WTC11 (cell line): ENCODE measurements around the gene SNCA. TPM values are rescaled to one million over a fixed set of nuclear protein-coding genes. Genes with fewer than 3 reads are reported as not detected.

Source experiments
- ATAC-seq: fragments of 200-7000 bp; cut with Tn5 transposase; 2 replicates; pipeline ENCODE4 v1.10.0; 2021; ENCODE audit warnings: mild to moderate bottlenecking, moderate library complexity
- CTCF ChIA-PET: fragments of 300-600 bp; sonication (Branson Sonifier 250); formaldehyde crosslinking; loops from one replicate; lab custom pipeline; 2021; ENCODE audit warnings: antibody characterized with exemption; lab: Charles Lee
- POLR2A ChIA-PET: fragments of 350-600 bp; sonication (Branson Sonifier 250); formaldehyde crosslinking; loops from one replicate; lab custom pipeline; 2021; ENCODE audit warnings: antibody characterized with exemption; lab: Charles Lee
- DNase-seq: peaks from one replicate; pipeline ENCODE4 v3.0.0; 2021; ENCODE audit warnings: low spot score
- H3K27ac Mint-ChIP-seq: 2 replicates; pipeline ENCODE4 v1.8.0; 2021; ENCODE audit warnings: mixed read lengths
- H3K27me3 Mint-ChIP-seq: 2 replicates; pipeline ENCODE4 v1.8.0; 2021; ENCODE audit warnings: low read depth, mild to moderate bottlenecking, moderate library complexity, mixed read lengths
- H3K36me3 Mint-ChIP-seq: 2 replicates; pipeline ENCODE4 v1.8.0; 2021; ENCODE audit warnings: mixed read lengths
- H3K4me1 Mint-ChIP-seq: 2 replicates; pipeline ENCODE4 v1.8.0; 2022; ENCODE audit warnings: mixed read lengths
- H3K4me3 Mint-ChIP-seq: 2 replicates; pipeline ENCODE4 v1.8.0; 2021; ENCODE audit warnings: mild to moderate bottlenecking, moderate library complexity, mixed read lengths
- H3K9me3 Mint-ChIP-seq: 2 replicates; pipeline ENCODE4 v1.8.0; 2021; ENCODE audit warnings: mixed read lengths
- CDX4 ChIP-seq: fragments of 250-450 bp; sonication (Bioruptor Pico); IDR thresholded peaks from 2 replicates; pipeline ENCODE4 v1.9.0; 2021; ENCODE audit warnings: moderate library complexity, mild to moderate bottlenecking, inconsistent platforms, borderline replicate concordance
- CREM ChIP-seq: sonication (generic); formaldehyde crosslinking; IDR thresholded peaks from 2 replicates; pipeline ENCODE4 v1.8.1; 2022; ENCODE audit warnings: mild to moderate bottlenecking, missing genetic modification reagents, moderate library complexity
- EMX1 ChIP-seq: fragments of 250-450 bp; sonication (Bioruptor Pico); IDR thresholded peaks from 2 replicates; pipeline ENCODE4 v1.8.0; 2021; ENCODE audit warnings: mild to moderate bottlenecking
- ERG ChIP-seq: fragments of 250-450 bp; sonication (Bioruptor Pico); IDR thresholded peaks from 2 replicates; pipeline ENCODE4 v1.8.0; 2021; ENCODE audit warnings: mild to moderate bottlenecking
- ESRRA ChIP-seq: sonication (generic); formaldehyde crosslinking; IDR thresholded peaks from 2 replicates; pipeline ENCODE4 v1.8.1; 2022; ENCODE audit warnings: mild to moderate bottlenecking, missing genetic modification reagents, borderline replicate concordance
- GTF2I ChIP-seq: fragments of 250-450 bp; sonication (Bioruptor Pico); conservative IDR thresholded peaks from 2 replicates; pipeline ENCODE4 v1.4.0; 2021; ENCODE audit warnings: mild to moderate bottlenecking
- IRF2 ChIP-seq: sonication (generic); formaldehyde crosslinking; IDR thresholded peaks from 2 replicates; pipeline ENCODE4 v1.8.0; 2022; ENCODE audit warnings: low read depth, missing genetic modification reagents, borderline replicate concordance
- JUN ChIP-seq: sonication (generic); formaldehyde crosslinking; IDR thresholded peaks from 2 replicates; pipeline ENCODE4 v1.8.0; 2023; ENCODE audit warnings: mild to moderate bottlenecking, missing genetic modification reagents
- NR1H2 ChIP-seq: sonication (generic); formaldehyde crosslinking; IDR thresholded peaks from 2 replicates; pipeline ENCODE4 v1.9.0; 2021; ENCODE audit warnings: mild to moderate bottlenecking, moderate library complexity, missing genetic modification reagents
- PRDM15 ChIP-seq: sonication (generic); formaldehyde crosslinking; IDR thresholded peaks from 2 replicates; pipeline ENCODE4 v1.8.0; 2022; ENCODE audit warnings: missing genetic modification reagents
- PREB ChIP-seq: sonication (generic); formaldehyde crosslinking; IDR thresholded peaks from 2 replicates; pipeline ENCODE4 v1.8.1; 2022; ENCODE audit warnings: mild to moderate bottlenecking, missing genetic modification reagents, moderate library complexity, borderline replicate concordance
- PRRX2 ChIP-seq: fragments of 250-450 bp; sonication (Bioruptor Pico); IDR thresholded peaks from 2 replicates; pipeline ENCODE4 v1.8.0; 2021; ENCODE audit warnings: mild to moderate bottlenecking
- RELA ChIP-seq: sonication (generic); formaldehyde crosslinking; IDR thresholded peaks from 2 replicates; pipeline ENCODE4 v1.8.1; 2022; ENCODE audit warnings: missing genetic modification reagents, mild to moderate bottlenecking, borderline replicate concordance
- SMAD4 ChIP-seq: sonication (generic); formaldehyde crosslinking; IDR thresholded peaks from 2 replicates; pipeline ENCODE4 v1.8.0; 2022; ENCODE audit warnings: mild to moderate bottlenecking, missing genetic modification reagents
- STAT6 ChIP-seq: sonication (generic); formaldehyde crosslinking; conservative IDR thresholded peaks from 2 replicates; pipeline ENCODE4 v1.8.1; 2023; ENCODE audit warnings: mild to moderate bottlenecking, low read depth, missing genetic modification reagents, moderate library complexity
- TEAD1 ChIP-seq: sonication (generic); formaldehyde crosslinking; IDR thresholded peaks from 2 replicates; pipeline ENCODE4 v1.8.0; 2022; ENCODE audit warnings: mild to moderate bottlenecking, missing genetic modification reagents
- TP53 ChIP-seq: sonication (generic); formaldehyde crosslinking; IDR thresholded peaks from 2 replicates; pipeline ENCODE4 v1.8.1; 2023; ENCODE audit warnings: mild to moderate bottlenecking, missing genetic modification reagents
- ZNF138 ChIP-seq: sonication (generic); formaldehyde crosslinking; conservative IDR thresholded peaks from 2 replicates; pipeline ENCODE4 v1.8.1; 2022; ENCODE audit warnings: mild to moderate bottlenecking, moderate library complexity, missing genetic modification reagents
- ZNF232 ChIP-seq: sonication (generic); formaldehyde crosslinking; IDR thresholded peaks from 2 replicates; pipeline ENCODE4 v1.8.0; 2022; ENCODE audit warnings: mild to moderate bottlenecking, missing genetic modification reagents
- ZNF416 ChIP-seq: fragments of 250-450 bp; sonication (Bioruptor Pico); IDR thresholded peaks from 2 replicates; pipeline ENCODE4 v1.9.0; 2021; ENCODE audit warnings: mild to moderate bottlenecking, inconsistent platforms
- ZNF512 ChIP-seq: sonication (generic); formaldehyde crosslinking; IDR thresholded peaks from 2 replicates; pipeline ENCODE4 v1.8.1; 2022; ENCODE audit warnings: missing genetic modification reagents, borderline replicate concordance
- total RNA-seq: library from RNA; stranded (reverse); gene quantifications from 3 replicates; pipeline ENCODE4 v1.2.3, GENCODE V29; 2021

The SNCA gene
- total RNA-seq, 1 experiment from 2014 or later: 15.0 TPM

GRCh38 chr4:89708903-89709421, 128.0 kb downstream of the SNCA start:
- POLR2A ChIA-PET: no interaction called here
- Mint-ChIP-seq H3K36me3 (no peaks in the 10 kb centered on the region), H3K27ac (no peak overlapping the region), H3K9me3 (no peaks in the 10 kb centered on the region)
- TF ChIP-seq TP53 (CRISPR knock-in tag): no peak
- TF ChIP-seq CDX4 (CRISPR knock-in tag): no peak
- TF ChIP-seq ZNF512 (CRISPR knock-in tag): no peak
- TF ChIP-seq, all 79 proteins: peak for 0
- H3K4me3 Mint-ChIP-seq: no peak overlapping the region
- ATAC-seq (peak; percentile 51), DNase-seq (no peak)
- H3K4me1 Mint-ChIP-seq: peaks cover 27% of the 10 kb centered on the region
- CTCF ChIA-PET: interaction anchor here (2.8 kb wide), 1 partner anchor 68 kb away, joined by 8 read pairs; no protein-coding TSS in a partner anchor
- H3K27me3 Mint-ChIP-seq: no peaks in the 10 kb centered on the region

GRCh38 chr4:89707467-89707866, 129.5 kb downstream of the SNCA start:
- no peaks in the 10 kb centered on the region for H3K27me3 Mint-ChIP-seq
- peaks cover 21% of the 10 kb centered on the region for H3K4me1 Mint-ChIP-seq
- H3K27ac Mint-ChIP-seq: no peak overlapping the region
- no peaks in the 10 kb centered on the region for H3K9me3 Mint-ChIP-seq
- DNase-seq (no peak), ATAC-seq (no peak)
- ChIA-PET CTCF (no interaction called here), POLR2A (no interaction called here)
- H3K4me3 Mint-ChIP-seq: no peak overlapping the region
- no peaks in the 10 kb centered on the region for H3K36me3 Mint-ChIP-seq
- TF ChIP-seq ERG (CRISPR knock-in tag): no peak
- no peak for TF ChIP-seq CREM (CRISPR knock-in tag)
- no peak for TF ChIP-seq PRRX2
- TF ChIP-seq TEAD1 (CRISPR knock-in tag): no peak
- no peak for TF ChIP-seq ZNF416
- TF ChIP-seq RELA (CRISPR knock-in tag): no peak
- TF ChIP-seq ZNF138 (CRISPR knock-in tag): no peak
- no peak for TF ChIP-seq EMX1 (CRISPR knock-in tag)
- TF ChIP-seq JUN (CRISPR knock-in tag): no peak
- no peak for TF ChIP-seq ESRRA (CRISPR knock-in tag)
- no peak for TF ChIP-seq PRDM15 (CRISPR knock-in tag)
- no peak for TF ChIP-seq SMAD4 (CRISPR knock-in tag)
- no peak for TF ChIP-seq STAT6
- TF ChIP-seq NR1H2 (CRISPR knock-in tag): no peak
- no peak for TF ChIP-seq IRF2 (CRISPR knock-in tag)
- TF ChIP-seq GTF2I (CRISPR knock-in tag): no peak
- TF ChIP-seq PREB (CRISPR knock-in tag): no peak
- TF ChIP-seq ZNF232 (CRISPR knock-in tag): no peak
